Glomerular visceral epithelial cell (primary cell): ENCODE measurements around the gene PRKCSH.

Experiments
- DNase-seq: peaks from one replicate; pipeline ENCODE4 v3.0.0-alpha.2; 2016; ENCODE audit errors: extremely low spot score

PRKCSH gene

GRCh38 chr19:11499890-11500420 is 64.5 kb downstream of the PRKCSH start:
- no peak for DNase-seq
